DND-41 (cell line): ENCODE results near the gene WFS1.

Experiments
- CTCF ChIP-seq: IDR thresholded peaks from 2 replicates; pipeline ENCODE4 v1.5.1; 2012; ENCODE audit warnings: borderline replicate concordance, low read length, moderate library complexity, mild to moderate bottlenecking; ENCODE audit not compliant: poor library complexity, severe bottlenecking; ENCODE audit errors: extremely low read depth
- EZH2 ChIP-seq: IDR thresholded peaks from 3 replicates; pipeline ENCODE4 v1.6.1; 2012; ENCODE audit warnings: borderline replicate concordance, low read depth, mild to moderate bottlenecking, moderate library complexity, low read length, inconsistent platforms; ENCODE audit not compliant: severe bottlenecking

GRCh38 chr4:6258741-6259140 lies 10.9 kb upstream of the WFS1 start:
- no peak for TF ChIP-seq CTCF
- TF ChIP-seq EZH2 = no peak
